Measurements from ENCODE around the gene TPST2.

GRCh38 chr22:26620197-26620596, 30.3 kb upstream of the TPST2 start:
- no peak for TF ChIP-seq CTCF (IDR thresholded peaks at IDR 0.05)
- no peak for TF ChIP-seq POLR2A (IDR thresholded peaks at IDR 0.05)
